A673 (cell line): Measurements from ENCODE around the gene KBTBD12.

Source experiments
- EZH2 ChIP-seq: fragments of 200-600 bp; sonication (generic); IDR thresholded peaks from 2 replicates; pipeline ENCODE4 v1.6.1; 2017; ENCODE audit warnings: borderline replicate concordance, low read depth, mild to moderate bottlenecking, mixed read lengths, antibody characterized with exemption, low read length; ENCODE audit not compliant: poor library complexity, severe bottlenecking
- TF ChIP-seq, protein P1 (sequence below): fragments of 300-800, 200-600 bp; sonication (generic); conservative IDR thresholded peaks from 2 replicates; pipeline ENCODE4 v1.5.1; 2017; ENCODE audit warnings: low read depth, mild to moderate bottlenecking, antibody characterized with exemption, low read length, moderate library complexity, mixed read lengths

DNA sequence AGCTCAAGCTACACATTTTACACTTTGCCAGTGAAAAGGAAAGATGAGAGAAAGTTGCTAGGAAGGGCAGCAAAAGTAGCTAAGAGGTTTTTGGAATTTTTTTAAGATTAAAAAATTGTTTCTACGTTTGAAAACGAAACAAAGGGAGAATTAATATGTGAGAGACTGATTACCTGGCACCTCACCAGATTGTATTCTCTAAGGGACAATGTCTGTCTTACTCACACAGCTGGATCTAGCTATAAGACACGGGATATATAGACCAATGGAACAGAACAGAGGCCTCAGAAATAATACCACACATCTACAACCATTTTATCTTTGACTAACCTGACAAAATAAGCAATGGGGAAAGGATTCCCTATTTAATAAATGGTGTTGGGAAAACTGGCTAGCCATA is 9.5 kb upstream of the KBTBD12 start:
- TF ChIP-seq, protein P1, sequence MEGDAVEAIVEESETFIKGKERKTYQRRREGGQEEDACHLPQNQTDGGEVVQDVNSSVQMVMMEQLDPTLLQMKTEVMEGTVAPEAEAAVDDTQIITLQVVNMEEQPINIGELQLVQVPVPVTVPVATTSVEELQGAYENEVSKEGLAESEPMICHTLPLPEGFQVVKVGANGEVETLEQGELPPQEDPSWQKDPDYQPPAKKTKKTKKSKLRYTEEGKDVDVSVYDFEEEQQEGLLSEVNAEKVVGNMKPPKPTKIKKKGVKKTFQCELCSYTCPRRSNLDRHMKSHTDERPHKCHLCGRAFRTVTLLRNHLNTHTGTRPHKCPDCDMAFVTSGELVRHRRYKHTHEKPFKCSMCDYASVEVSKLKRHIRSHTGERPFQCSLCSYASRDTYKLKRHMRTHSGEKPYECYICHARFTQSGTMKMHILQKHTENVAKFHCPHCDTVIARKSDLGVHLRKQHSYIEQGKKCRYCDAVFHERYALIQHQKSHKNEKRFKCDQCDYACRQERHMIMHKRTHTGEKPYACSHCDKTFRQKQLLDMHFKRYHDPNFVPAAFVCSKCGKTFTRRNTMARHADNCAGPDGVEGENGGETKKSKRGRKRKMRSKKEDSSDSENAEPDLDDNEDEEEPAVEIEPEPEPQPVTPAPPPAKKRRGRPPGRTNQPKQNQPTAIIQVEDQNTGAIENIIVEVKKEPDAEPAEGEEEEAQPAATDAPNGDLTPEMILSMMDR, result no peak
- TF ChIP-seq EZH2, result no peak
